H1 (cell line): Measurements from ENCODE around the gene SHC3. TPM values are rescaled to one million over a fixed set of nuclear protein-coding genes. Genes with fewer than 3 reads are reported as not detected.

ENCODE experiments used
- CTCF ChIA-PET: fragments of 300-600 bp; sonication (Branson Sonifier 250); formaldehyde crosslinking; loops from one replicate; lab custom pipeline; 2021; ENCODE audit not compliant: partially characterized antibody; lab: Charles Lee
- POLR2A ChIA-PET: fragments of 300-600 bp; sonication (Branson Sonifier 250); formaldehyde crosslinking; loops from one replicate; lab custom pipeline; 2021; ENCODE audit warnings: inconsistent platforms; ENCODE audit not compliant: partially characterized antibody; lab: Charles Lee
- DNase-seq, 2 experiments: peaks; one replicate each; pipeline versions ENCODE4 v3.0.0 to v3.0.0-alpha.2; 2010 to 2022; ENCODE audit warnings: low spot score in 2 of 2, low read depth in 1 of 2, mixed read lengths in 1 of 2
- FAIRE-seq: peaks from 2 replicates; lab custom pipeline; 2011; peaks lifted over from hg19 to GRCh38; lab: Jason Lieb, UNC
- H2AFZ ChIP-seq: 2 replicates; pipeline ENCODE4 v1.8.1; 2012; ENCODE audit warnings: low read length, inconsistent platforms
- H2AK5ac ChIP-seq: 2 replicates; pipeline ENCODE4 v1.6.1; 2013; ENCODE audit warnings: low read depth, low read length
- H2BK120ac ChIP-seq: replicated peaks from 2 replicates; pipeline ENCODE3; 2013; ENCODE audit warnings: low read depth, low read length, inconsistent platforms
- H2BK12ac ChIP-seq: 2 replicates; pipeline ENCODE4 v1.6.1; 2013; ENCODE audit warnings: low read depth, low read length
- H2BK15ac ChIP-seq: 2 replicates; pipeline ENCODE4 v1.6.1; 2013; ENCODE audit warnings: low read length
- H2BK20ac ChIP-seq: 2 replicates; pipeline ENCODE4 v1.6.1; 2013; ENCODE audit warnings: low read length
- H2BK5ac ChIP-seq: 2 replicates; pipeline ENCODE4 v1.6.1; 2013; ENCODE audit warnings: low read depth, low read length
- H3K14ac ChIP-seq: 2 replicates; pipeline ENCODE4 v1.6.1; 2013; ENCODE audit warnings: inconsistent platforms; ENCODE audit not compliant: insufficient read length
- H3K18ac ChIP-seq: 2 replicates; pipeline ENCODE4 v1.6.1; 2013; ENCODE audit warnings: low read length; ENCODE audit errors: extremely low read depth
- H3K23ac ChIP-seq: 2 replicates; pipeline ENCODE4 v1.6.1; 2013; ENCODE audit warnings: inconsistent platforms; ENCODE audit not compliant: insufficient read length
- H3K23me2 ChIP-seq: 2 replicates; pipeline ENCODE4 v1.6.1; 2013; ENCODE audit warnings: low read depth, low read length
- H3K27ac ChIP-seq: 2 replicates; pipeline ENCODE4 v1.6.1; 2011; ENCODE audit warnings: low read depth, low read length, inconsistent platforms
- H3K27me3 ChIP-seq, 4 experiments: replicated peaks in 1 of 4; 1 replicate in 1 of 4; 2 replicates in 3 of 4; pipeline versions ENCODE4 v1.6.1 to v1.8.1; 2011 to 2013; ENCODE audit warnings: low read length in 3 of 4, mild to moderate bottlenecking in 3 of 4, inconsistent platforms in 2 of 4, mixed read lengths in 2 of 4, moderate library complexity in 1 of 4; ENCODE audit not compliant: control insufficient read depth in 3 of 4, insufficient read depth in 3 of 4; ENCODE audit errors: extremely low read depth in 1 of 4
- H3K36me3 ChIP-seq, 4 experiments: 2 replicates each; pipeline versions ENCODE4 v1.6.1 to v1.8.1; 2011 to 2013; ENCODE audit warnings: mild to moderate bottlenecking in 4 of 4, low read length in 3 of 4, moderate library complexity in 2 of 4, control low read depth in 1 of 4, inconsistent platforms in 1 of 4; ENCODE audit not compliant: insufficient read depth in 4 of 4, control insufficient read depth in 2 of 4
- H3K4ac ChIP-seq: replicated peaks from 2 replicates; pipeline ENCODE3; 2013; ENCODE audit warnings: low read length, low read depth, mixed read lengths, inconsistent platforms; ENCODE audit not compliant: insufficient read length
- H3K4me1 ChIP-seq, 4 experiments: replicated peaks in 1 of 4; 1 replicate in 1 of 4; 2 replicates in 3 of 4; pipeline versions ENCODE4 v1.6.1 to v1.8.1; 2011 to 2013; ENCODE audit warnings: low read length in 3 of 4, inconsistent platforms in 2 of 4, mixed read lengths in 1 of 4; ENCODE audit not compliant: insufficient read depth in 4 of 4, control insufficient read depth in 3 of 4
- H3K4me2 ChIP-seq, 2 experiments: 2 replicates each; pipeline versions ENCODE4 v1.6.1 to v1.8.1; 2011 to 2013; ENCODE audit warnings: low read depth in 2 of 2, low read length in 2 of 2, control low read depth in 1 of 2, inconsistent platforms in 1 of 2, mild to moderate bottlenecking in 1 of 2; ENCODE audit not compliant: insufficient read depth in 1 of 2
- H3K4me3 ChIP-seq, 4 experiments: fragments of 200-600, 300-600 bp in 1 of 4; sonication (generic), shearing (Covaris generic), sonication (Bioruptor Twin) in 1 of 4; 2 replicates each; pipeline versions ENCODE4 v1.5.1 to v1.8.1; 2011 to 2016; ENCODE audit warnings: low read length in 4 of 4, low read depth in 3 of 4, control low read depth in 2 of 4, inconsistent platforms in 2 of 4, mild to moderate bottlenecking in 2 of 4, mixed read lengths in 1 of 4, moderate library complexity in 1 of 4; ENCODE audit not compliant: insufficient read depth in 2 of 4; ENCODE audit errors: extremely low read depth in 1 of 4
- H3K56ac ChIP-seq: replicated peaks from 2 replicates; pipeline ENCODE3; 2013; ENCODE audit warnings: low read depth, mild to moderate bottlenecking, mixed read lengths, low read length, inconsistent platforms; ENCODE audit not compliant: insufficient read length
- H3K79me1 ChIP-seq: 2 replicates; pipeline ENCODE4 v1.6.1; 2013; ENCODE audit warnings: low read depth, low read length, control low read depth
- H3K79me2 ChIP-seq, 2 experiments: 2 replicates each; pipeline versions ENCODE4 v1.6.1 to v1.8.1; 2012 to 2013; ENCODE audit warnings: low read length in 2 of 2, mild to moderate bottlenecking in 2 of 2, inconsistent platforms in 1 of 2; ENCODE audit not compliant: insufficient read depth in 2 of 2, control insufficient read depth in 1 of 2
- H3K9ac ChIP-seq, 4 experiments: replicated peaks in 1 of 4; 1 replicate in 1 of 4; 2 replicates in 3 of 4; pipeline versions ENCODE4 v1.6.1 to v1.8.1; 2011 to 2013; ENCODE audit warnings: low read depth in 3 of 4, low read length in 3 of 4, control low read depth in 2 of 4, mild to moderate bottlenecking in 2 of 4, moderate library complexity in 2 of 4, inconsistent platforms in 1 of 4; ENCODE audit errors: extremely low read depth in 1 of 4
- H3K9me3 ChIP-seq, 2 experiments: 2 replicates each; pipeline versions ENCODE4 v1.6.1 to v1.8.1; 2012 to 2013; ENCODE audit warnings: mild to moderate bottlenecking in 2 of 2, moderate library complexity in 2 of 2, control low read depth in 1 of 2, inconsistent platforms in 1 of 2, low read depth in 1 of 2, low read length in 1 of 2, mixed read lengths in 1 of 2; ENCODE audit not compliant: insufficient read depth in 2 of 2
- H4K20me1 ChIP-seq, 2 experiments: replicated peaks in 1 of 2; 2 replicates each; pipeline versions ENCODE3 to v1.8.1; 2011 to 2013; ENCODE audit warnings: inconsistent platforms in 2 of 2, low read length in 2 of 2, mild to moderate bottlenecking in 1 of 2; ENCODE audit not compliant: insufficient read depth in 2 of 2, control insufficient read depth in 1 of 2
- H4K5ac ChIP-seq: 2 replicates; pipeline ENCODE4 v1.6.1; 2013; ENCODE audit warnings: low read length, low read depth, mixed read lengths, inconsistent platforms; ENCODE audit not compliant: insufficient read length
- H4K8ac ChIP-seq: 2 replicates; pipeline ENCODE4 v1.8.0; 2013; ENCODE audit warnings: mild to moderate bottlenecking, moderate library complexity, low read length, inconsistent platforms; ENCODE audit not compliant: insufficient read depth; ENCODE audit errors: extremely low read depth
- H4K91ac ChIP-seq: replicated peaks from 2 replicates; pipeline ENCODE3; 2013; ENCODE audit warnings: low read length, mixed read lengths, inconsistent platforms; ENCODE audit not compliant: insufficient read length
- CREB1 ChIP-seq: IDR thresholded peaks from 2 replicates; pipeline ENCODE4 v1.6.1; 2012; ENCODE audit warnings: inconsistent platforms
- CTCF ChIP-seq, 3 experiments: IDR thresholded peaks; 1 replicate in 2 of 3; 2 replicates in 1 of 3; pipeline versions ENCODE4 v1.5.1 to v1.6.1; 2011; ENCODE audit warnings: low read length in 3 of 3, mild to moderate bottlenecking in 3 of 3, inconsistent platforms in 2 of 3, low read depth in 1 of 3, moderate library complexity in 1 of 3; ENCODE audit not compliant: insufficient read depth in 1 of 3; ENCODE audit errors: control extremely low read depth in 1 of 3
- GABPA ChIP-seq: IDR thresholded peaks from 2 replicates; pipeline ENCODE4 v1.6.1; 2011; ENCODE audit warnings: mild to moderate bottlenecking, low read length, moderate library complexity, borderline replicate concordance; ENCODE audit not compliant: insufficient read depth
- WGBS, 2 experiments: shearing (Covaris generic) in 1 of 2; methylation state at CpG; one replicate each; pipeline versions ENCODE4 v1.1.6 to v1.1.7; 2013 to 2015; ENCODE audit warnings: low lambda C conversion rate in 2 of 2, mixed read lengths in 2 of 2, inconsistent platforms in 1 of 2, low coverage in 1 of 2, missing lambda C conversion rate in 1 of 2; ENCODE audit not compliant: insufficient replicate concordance in 2 of 2, insufficient coverage in 1 of 2, insufficient read length in 1 of 2; ENCODE audit errors: extremely low coverage in 1 of 2, missing lambda C conversion rate in 1 of 2; 5-methylcytosine and 5-hydroxymethylcytosine counted together
- polyA plus RNA-seq, 7 experiments: library from polyadenylated mRNA; depleted of rRNA in 3 of 7; stranded (reverse) in 5 of 7; unstranded in 2 of 7; fragments of >200 nt in 5 of 7; fragments of 200-250 nt in 2 of 7; gene quantifications; 1 replicate in 5 of 7; 2 replicates in 1 of 7; 4 replicates in 1 of 7; pipeline versions ENCODE4 v1.2.1 to v1.2.3, GENCODE V29; 2011 to 2013; ENCODE audit warnings: missing spikeins in 2 of 7, mixed read lengths in 2 of 7
- total RNA-seq: library from RNA; stranded (reverse); fragmentation: NEBNext Ultra II Directional; extraction: Animal tissue kit (Norgen Biotek cat#: 25700); gene quantifications from 2 replicates; pipeline ENCODE4 v1.2.1, GENCODE V29; 2021

Gene SHC3
- total and polyA plus RNA-seq, 2 of the 8 experiments (the other 6 are each of a cell fraction or from before 2014, with no cell fraction given), result 1.4 to 7.1 TPM

GRCh38 chr9:88984543-88984883, 194.1 kb downstream of the SHC3 start:
- no peak for DNase-seq
- no peak for TF ChIP-seq CREB1
- no peak for TF ChIP-seq GABPA
- no peak for TF ChIP-seq CTCF (IDR thresholded peaks at IDR 0.05; ENCODE audit: control extremely low read depth in 1 of 3, insufficient read depth in 1 of 3, low read depth in 1 of 3, low read length in 3 of 3)

More at GRCh38 chr9:88984543-88984883, 194.1 kb downstream of the SHC3 start:
- Histone ChIP-seq H3K4me3 (no peak overlapping the region), H2AK5ac (no peak overlapping the region; the same call in 1 of the 2 replicates), H2BK120ac (no peak overlapping the region), H3K4ac (no peak overlapping the region), H2BK15ac (no peak overlapping the region), H3K36me3 (no peaks in the 10 kb centered on the region), H3K79me2 (no peaks in the 10 kb centered on the region), H3K18ac (no peak overlapping the region), H2BK20ac (no peak overlapping the region), H3K56ac (no peak overlapping the region), H4K8ac (no peak overlapping the region), H3K23ac (no peak overlapping the region), H3K27ac (no peak overlapping the region), H3K4me2 (no peak overlapping the region), H4K91ac (no peak overlapping the region), H3K4me1 (peaks cover 0 to 7% (median 4%) of the 10 kb centered on the region in 4 experiments; a peak in 5 of 7 replicates), H2BK5ac (no peak overlapping the region), H2BK12ac (no peak overlapping the region), H3K9me3 (peaks cover 2 to 9% of the 10 kb centered on the region in 2 experiments; a peak in 2 of 4 replicates), H3K14ac (no peak overlapping the region), H4K20me1 (no peaks in the 10 kb centered on the region), H4K5ac (no peak overlapping the region), H3K9ac (no peak overlapping the region), H3K23me2 (no peaks in the 10 kb centered on the region), H2AFZ (no peak overlapping the region), H3K27me3 (peaks cover 0 to under 1% (median 0%) of the 10 kb centered on the region in 4 experiments; a peak in 2 of 7 replicates), H3K79me1 (no peaks in the 10 kb centered on the region)
- ChIA-PET CTCF (interaction anchor here (1.1 kb wide), 1 partner anchor 382 kb away, joined by 3 read pairs; no protein-coding TSS in a partner anchor), POLR2A (no interaction called here)
- WGBS, 2 experiments, result 92% methylated on average over 4 of the region's 4 CpGs; no CpG with 5 or more reads in 1 of the 2 experiments
- no peak for FAIRE-seq
